HG03196 (cell line): ENCODE results near the gene CPNE2.

Experiments used
- ATAC-seq: cut with Tn5 transposase; IDR thresholded peaks from one replicate; pipeline ENCODE4 v1.9.1; 2021; ENCODE audit not compliant: unreplicated experiment

CPNE2 gene

DNA sequence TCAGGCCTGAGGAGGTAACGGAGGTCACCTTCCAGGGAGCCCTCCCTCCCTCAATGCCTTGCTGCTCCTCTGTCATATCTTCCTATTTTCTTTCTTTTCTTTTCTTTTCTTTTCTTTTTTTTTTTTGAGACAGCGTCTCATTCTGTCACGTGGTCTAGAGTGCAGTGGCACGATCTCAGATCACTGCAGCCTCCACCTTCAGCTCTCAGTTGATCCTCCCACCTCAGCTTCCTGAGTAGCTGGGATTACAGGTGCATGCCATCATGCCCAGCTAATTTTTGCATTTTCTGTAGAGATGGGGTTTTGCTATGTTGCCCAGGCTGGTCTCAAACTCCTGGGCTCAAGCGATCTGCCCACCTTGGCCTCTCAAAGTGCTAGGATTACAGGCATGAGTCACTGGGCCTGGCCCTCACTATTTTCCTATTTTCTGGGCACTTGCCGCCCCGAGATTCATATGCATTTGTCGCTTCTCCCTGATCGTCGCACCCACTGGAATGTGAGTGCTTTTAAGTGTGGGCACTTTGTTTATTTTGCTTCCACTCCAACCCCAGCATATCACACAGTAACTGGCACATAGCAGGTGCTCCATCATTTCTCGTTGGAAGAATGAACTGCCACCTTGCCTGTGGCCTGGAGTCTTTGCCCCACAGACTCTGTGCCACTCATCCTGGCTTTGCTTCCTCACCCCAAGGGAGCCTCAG lies 31.7 kb downstream of the CPNE2 start:
- ATAC-seq, result no peak

DNA sequence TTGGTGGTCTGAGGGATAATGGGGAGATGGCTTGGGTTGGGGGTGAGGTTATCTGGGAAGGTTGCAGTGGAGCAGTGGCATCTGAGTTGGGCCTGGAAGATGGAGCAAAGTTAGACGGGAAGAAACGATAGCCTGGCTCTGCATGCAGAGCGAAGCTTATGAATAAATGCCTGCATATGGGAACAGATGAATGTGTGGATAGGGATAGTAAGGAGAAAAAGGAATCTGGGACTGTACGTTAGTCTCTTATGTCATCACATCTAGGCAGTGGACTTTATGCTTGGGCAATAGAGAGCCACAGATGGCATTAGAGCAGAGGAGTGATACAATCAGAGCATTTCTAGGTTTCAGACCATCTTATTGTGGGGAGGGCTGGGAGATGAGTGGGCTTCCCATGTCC lies 33.0 kb downstream of the CPNE2 start:
- ATAC-seq, result no peak

DNA sequence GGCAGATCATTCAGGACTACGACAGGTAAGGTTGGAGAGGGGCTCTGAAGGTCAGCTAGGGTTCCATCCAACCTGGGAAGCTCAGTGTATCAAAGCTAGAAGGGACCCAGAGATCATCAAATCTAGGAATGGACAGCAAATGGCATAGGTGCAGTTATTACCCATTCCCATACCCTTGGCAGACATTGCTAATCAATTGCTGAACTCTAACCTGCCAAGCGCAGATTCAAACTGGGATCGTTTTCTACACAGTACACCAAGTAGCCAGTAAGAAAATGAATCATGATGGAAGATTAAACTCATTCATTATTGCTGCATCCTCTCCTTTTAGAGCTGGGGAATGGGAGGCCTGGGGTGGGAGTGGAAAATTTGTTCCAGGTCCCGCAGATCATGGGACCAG lies 33.6 kb downstream of the CPNE2 start:
- ATAC-seq, result no peak

DNA sequence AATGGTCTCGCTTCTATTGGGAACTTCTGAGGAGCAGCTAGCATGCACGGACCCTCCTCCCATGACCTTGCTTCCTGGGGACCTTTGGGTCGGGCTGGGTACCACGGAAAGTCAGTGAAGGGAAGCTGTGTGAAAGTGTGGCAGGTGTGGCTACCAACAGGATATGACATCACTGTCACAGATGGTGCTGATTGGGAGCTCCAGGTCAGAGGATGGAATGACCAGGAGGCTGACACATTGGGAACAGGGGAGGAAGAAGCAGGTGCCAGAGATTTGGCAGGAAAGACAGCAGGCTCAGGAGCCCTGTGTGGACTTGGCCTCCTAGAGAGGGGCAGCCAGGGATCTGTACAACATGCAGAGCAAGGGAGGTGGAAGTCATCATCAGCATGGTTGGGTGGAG lies 34.0 kb downstream of the CPNE2 start:
- no peak for ATAC-seq

DNA sequence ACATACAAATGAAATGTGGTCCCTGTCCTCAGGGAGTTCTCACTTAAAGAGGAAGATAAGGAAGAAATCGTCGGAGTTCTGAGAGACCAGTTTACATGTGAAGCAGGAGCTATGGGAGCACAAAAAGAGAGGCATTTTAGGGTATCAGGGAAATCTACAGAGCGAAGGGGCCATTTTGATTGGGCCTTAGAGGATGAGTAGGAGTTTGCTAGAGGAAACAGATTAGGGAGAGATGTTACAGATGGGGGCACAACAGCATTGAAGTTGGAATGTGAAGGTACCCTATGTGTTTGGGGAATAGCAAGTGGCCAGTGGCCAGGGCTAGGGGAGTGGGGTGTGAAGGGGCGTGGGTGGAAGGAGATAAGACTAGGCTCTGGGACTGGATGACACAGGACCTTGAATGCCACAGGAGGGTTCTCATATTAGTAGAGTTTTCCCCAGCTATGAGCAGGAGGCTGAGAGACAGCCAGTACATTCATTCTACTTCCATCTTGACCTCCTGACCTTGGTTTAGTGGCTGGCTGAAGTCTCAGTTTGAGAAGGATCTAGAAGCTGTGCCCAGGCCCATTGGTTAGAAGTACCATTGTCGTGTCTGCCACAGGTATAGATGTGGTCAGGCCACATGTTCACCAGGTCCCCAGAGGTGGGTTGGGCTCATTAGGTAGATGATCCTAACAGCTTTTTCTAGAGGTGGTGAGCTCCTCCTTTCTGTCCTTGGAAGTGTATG lies 34.8 kb downstream of the CPNE2 start:
- no peak for ATAC-seq

DNA sequence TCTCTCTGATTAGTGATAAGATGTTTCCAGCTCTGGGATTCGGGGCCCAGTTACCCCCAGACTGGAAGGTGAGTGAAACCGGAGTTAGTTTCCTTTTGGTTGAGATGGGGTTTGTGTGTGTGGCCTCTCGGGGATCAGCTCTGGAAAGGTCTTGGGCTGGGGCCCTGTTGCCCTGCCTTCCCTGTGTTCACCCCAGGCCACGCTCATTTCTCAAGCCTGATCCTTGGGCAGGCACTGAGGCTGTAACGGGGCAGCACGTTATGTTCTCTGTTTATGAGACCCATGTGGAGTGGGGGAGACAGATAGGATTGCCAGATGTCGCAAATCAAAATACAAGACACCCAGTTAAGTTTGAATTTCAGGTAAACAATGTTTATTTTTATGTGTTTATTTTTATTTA lies 35.5 kb downstream of the CPNE2 start:
- no peak for ATAC-seq

DNA sequence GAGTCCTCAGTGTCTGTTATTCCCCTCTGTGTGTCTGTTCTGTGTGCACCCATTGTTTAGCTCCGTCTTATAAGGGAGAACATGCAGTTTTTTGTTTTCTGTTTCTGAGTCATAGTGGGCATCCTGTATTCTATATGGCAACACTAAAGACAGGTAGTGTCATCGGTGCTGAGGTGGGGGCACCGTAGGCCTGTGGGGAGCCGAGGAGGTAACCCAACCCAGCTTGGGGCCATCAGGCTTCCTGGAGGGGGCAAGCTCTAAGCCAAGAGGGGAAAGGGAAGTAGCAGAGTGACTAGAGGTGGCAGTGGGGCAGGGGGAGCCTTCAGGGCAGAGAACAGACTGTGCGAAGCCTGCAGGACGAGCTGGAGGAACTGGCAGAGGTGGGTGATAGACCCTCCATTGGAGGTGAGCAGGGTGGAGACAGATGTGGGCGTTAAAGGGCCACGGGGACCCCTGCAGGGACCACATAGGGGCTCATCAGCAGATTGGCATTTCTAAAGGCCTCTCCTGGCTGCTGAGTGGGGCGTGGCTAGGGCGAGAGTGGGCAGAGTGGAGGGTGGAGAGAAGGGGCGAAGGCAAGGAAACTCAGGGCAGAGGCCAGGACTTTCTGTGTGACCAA lies 36.5 kb downstream of the CPNE2 start:
- ATAC-seq, result no peak

DNA sequence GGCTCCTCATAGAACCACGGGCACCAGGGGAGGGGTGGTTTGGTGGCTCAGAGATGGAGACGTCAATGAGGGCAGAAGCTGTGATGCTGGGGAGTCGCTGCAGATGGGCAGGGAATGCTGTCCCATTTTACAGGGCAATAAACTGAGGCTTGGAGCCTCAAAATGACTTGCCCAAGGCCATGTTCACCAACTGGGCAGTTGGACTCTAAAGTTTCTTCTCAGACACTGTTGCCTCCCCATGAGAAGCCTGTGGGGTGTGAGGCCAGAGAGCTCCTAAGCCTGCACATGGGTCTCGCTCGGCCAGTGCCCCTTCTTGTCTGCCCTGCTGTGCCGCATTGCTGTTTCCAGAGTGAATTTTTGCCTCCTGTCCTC lies 38.6 kb downstream of the CPNE2 start:
- ATAC-seq, result no peak

DNA sequence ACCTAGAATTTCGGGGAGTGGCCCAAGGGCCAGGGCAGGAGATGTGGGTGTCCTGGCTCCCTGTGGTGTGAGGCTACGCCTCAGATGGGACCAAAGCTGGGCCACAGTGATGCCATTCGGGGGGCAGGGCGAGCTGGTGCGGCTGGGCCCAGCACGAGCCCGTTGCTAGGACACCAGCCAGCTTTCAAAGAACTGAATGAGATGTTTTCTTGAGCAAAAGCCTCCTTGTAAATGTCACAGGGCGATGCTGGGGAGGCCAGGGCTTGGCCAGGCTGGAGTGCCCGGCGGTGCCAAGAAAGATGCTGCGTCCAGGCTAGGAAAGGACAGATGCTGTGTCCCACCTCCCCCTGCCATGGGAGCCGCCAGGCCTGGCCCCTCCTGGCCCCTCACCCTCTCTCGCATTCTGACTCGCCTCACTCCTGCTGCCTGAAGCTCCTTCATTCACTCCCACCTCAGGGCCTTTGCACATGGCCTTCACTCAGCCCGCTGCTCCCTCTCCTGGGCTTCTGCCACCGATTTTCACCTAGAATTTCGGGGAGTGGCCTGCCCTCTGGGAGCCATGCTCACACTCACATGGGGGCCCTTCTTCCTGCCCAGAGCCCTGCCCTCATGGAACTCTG lies 39.1 kb downstream of the CPNE2 start:
- no peak for ATAC-seq

DNA sequence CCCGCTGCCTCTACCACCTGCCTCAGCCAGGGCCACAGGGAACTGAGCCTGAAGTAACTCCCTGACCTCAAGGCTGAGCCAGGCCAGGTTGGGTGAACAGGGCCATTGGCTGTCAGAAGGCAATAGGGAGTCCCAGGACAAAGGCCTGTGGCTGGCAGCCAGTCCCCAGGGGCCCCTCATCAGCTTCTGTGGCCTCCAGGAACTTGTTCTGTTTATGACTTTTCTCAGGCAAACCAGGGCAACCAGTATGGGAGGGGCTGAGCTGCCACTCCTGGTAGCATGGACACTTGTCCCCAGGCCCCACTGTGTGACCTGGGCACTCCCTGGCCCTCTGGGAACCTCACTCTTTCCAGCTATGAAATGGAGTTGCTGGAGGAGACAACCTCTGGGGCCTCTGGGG lies 40.1 kb downstream of the CPNE2 start:
- no peak for ATAC-seq

DNA sequence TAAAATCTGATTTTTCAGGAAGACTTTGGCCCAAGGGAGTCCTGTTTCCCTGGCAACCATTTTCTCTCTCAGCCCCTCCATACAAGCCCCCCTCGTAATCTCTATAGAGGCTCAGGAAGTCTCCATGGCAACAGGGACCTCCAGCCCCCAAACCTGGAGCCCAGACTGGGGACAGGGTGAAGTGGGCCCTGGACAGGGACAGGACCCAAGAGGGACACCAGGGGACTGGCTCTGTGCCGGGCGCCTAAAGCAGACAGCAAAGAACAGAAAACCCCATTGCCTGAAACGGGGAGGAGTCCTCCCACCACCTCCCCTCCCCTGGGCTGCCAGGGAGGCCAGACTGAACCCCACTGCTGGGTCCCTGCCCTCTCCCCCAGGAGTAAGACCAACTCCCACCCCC lies 40.6 kb downstream of the CPNE2 start:
- ATAC-seq, result no peak

DNA sequence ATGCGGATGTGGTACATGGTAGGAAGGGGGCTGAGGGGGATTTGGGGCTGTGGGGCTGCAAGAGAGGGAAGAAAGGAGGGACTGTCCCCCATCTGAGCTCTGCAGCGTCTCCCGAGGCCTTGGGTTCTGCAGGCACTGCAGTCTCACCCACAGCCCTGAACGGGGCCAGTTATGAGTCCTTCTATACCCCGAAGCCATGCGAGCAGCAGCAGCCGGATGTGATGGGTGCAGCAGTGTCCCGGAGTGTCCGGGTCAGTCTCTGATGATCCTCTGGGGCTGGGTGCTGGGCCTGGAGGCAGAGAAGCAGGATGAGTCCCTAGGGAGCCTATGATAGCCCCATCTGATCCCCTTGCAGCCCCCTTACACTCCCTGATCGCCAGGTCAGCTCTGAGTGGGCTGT lies 41.5 kb downstream of the CPNE2 start:
- no peak for ATAC-seq

DNA sequence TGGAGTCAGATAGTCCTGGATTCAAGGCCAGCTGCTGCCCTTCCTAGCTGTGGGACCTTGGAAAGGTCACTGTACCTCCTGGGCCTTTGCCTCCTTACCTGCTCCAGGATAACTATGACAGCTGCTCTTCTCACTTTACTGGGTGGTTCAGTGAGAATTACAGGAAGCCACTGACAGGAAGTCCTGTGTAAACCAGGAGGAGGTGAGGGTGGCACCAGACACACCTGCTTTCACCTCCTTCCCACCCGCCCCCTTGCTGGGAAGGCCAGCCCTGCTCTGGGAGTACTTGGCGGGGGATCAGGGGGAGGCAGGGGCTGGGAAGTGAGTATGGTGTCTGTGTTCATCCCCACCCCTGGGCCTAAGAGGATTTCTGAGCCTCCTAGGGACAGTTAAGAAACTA lies 42.6 kb downstream of the CPNE2 start:
- no peak for ATAC-seq

DNA sequence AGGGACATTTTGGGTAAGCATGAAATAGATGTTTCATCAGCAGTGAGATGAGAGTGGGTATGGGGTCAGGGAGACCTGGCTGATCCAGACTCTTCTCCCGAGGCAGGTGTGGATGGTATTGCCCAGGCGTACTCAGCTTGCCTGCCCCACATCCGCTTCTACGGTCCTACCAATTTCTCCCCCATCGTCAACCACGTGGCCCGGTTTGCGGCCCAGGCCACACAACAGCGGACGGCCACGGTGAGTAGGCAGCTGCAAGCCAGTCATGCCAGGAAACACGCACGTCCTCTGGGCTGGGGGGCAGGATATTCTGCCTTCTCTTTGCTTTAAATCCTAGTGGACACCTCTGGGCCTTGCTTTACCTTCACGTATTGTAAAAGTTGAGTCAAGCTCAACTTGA lies 44.7 kb downstream of the CPNE2 start:
- ATAC-seq, result no peak

DNA sequence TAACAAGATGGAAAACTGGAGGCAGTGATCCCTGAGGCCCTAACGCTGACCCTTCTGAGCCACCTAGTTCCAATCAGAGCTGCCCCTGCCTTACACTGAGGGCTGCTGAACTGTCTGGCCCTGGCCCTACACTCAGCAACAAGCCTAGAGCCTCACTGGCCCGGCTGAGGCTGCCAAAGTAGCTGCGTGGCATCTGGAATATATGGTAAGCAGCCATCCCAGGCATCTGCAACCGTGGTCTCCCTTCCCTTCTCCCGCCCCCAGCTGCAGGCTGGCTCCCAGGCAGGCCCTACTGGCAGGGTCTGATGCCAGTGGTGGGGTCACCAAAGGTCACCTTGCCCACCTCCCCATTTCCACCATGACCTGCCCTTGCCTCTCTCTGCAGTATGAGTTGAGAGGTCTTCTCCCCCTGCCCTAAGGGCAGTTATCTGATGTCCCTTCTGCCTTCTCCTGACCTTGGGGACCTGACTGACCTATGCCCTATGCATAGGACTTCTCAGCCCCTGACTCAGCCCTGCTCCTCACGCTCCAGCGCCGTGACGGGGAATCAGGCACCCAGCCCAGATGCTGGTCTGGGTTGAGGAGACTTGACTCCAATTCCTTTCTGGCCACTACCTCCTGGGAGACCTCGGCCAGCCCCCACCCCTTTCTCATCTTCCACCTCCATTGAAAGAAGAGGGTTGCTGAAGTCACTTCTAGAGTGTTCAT lies 45.3 kb downstream of the CPNE2 start:
- no peak for ATAC-seq

DNA sequence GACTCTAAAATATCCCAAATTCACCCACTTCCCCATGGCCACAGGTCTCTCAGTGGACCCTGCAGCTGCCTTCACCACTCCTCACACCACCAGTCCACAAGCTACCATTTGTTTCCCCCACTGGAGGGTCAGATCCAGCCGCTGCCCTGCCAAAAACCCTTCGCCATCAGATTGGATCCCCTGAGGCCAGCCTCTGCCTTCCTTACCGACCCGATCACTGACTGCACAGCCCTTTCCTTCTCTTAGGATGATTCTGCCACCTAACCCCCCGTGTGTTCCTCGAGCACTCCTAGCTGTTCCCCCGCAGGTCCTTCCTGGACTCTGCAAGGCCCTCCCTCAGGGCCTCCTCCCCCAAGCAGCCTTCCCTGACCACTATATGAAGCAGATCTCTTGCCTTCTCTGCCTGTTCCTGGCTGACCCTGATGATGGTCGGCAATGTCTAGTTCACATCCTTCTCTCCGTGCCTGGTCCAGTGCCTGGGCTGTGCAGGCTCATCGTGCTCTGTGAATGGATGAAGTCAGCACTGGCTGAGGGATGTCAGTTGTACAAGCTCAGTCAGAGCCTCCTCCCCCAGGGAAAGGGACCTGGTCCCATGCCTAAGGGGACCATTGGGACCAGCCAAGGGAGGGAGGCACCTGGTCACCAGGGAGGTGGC lies 46.0 kb downstream of the CPNE2 start:
- no peak for ATAC-seq

DNA sequence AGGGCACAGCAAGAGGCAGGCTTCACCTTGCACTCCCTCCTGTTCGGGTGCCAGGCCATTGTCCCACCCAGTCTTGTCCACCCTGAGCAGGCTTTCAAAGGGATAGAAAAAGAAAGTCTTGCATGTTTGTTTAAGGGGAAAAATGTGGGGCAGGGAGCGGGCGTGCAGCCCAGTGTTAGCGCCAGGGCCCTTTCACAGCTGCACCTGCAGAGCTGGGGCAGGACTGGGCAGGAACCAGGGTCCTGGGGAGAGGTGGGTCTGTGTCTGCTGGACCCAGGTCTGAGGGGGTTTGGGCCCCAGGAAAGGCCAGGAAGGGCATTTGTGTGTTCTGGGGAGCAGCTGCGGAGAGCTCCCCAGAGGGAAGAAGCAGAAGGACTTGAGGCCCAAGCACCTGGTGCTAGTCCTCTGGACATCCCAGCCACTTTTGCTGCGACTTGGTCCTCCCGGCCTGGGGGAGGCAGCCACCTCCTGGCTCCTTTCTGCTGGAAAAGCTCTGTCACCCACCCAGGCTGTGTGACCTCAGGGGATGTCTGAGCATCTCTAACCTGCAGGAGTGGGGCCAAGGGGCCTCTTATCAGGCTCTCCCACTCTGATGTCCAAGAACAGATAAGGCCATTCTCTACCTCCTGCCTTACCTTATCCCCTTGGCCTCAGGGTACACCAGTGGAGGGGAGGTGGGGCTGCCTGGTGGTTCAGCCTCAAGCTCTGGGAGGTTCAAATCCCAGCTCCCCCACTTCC lies 48.7 kb downstream of the CPNE2 start:
- no peak for ATAC-seq

DNA sequence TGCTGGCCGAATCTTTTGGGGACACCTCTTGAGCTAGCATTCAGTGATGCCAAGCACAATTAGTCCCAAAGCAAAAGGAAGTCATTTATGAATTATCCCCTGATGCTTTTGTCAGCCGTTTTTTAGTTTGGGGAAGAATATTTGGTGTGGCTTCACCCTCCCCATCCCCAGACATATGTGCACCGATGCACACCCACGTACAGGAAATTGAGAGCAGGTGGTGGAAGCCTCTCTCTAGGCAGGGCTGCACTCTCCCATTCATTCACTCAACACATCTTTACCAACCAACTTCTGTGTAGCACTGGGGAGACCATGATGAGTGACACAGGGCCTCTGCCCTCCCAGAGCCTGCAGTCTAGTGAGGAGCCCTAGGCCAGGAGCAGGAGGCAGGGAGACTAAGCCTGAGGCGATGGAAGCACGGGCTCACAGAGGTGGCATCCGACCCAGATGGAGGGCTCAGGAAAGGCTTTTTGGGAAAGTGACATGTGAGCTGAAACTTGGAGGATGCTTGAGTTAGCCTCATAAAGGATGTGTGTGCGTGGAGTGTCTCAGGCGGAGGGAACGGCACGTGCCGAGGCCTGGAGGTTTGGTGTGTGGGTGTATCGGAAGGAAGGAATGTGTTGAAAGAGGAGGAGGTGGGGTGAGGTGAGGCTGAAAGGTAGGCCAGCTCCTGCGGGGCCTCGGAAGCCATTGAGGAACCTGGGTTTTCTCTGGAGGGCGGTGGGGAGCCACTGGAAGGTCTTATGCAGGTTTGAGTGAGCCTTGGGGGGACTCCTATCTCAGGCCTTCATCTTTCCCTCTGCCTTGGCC lies 49.6 kb downstream of the CPNE2 start:
- ATAC-seq, result no peak

DNA sequence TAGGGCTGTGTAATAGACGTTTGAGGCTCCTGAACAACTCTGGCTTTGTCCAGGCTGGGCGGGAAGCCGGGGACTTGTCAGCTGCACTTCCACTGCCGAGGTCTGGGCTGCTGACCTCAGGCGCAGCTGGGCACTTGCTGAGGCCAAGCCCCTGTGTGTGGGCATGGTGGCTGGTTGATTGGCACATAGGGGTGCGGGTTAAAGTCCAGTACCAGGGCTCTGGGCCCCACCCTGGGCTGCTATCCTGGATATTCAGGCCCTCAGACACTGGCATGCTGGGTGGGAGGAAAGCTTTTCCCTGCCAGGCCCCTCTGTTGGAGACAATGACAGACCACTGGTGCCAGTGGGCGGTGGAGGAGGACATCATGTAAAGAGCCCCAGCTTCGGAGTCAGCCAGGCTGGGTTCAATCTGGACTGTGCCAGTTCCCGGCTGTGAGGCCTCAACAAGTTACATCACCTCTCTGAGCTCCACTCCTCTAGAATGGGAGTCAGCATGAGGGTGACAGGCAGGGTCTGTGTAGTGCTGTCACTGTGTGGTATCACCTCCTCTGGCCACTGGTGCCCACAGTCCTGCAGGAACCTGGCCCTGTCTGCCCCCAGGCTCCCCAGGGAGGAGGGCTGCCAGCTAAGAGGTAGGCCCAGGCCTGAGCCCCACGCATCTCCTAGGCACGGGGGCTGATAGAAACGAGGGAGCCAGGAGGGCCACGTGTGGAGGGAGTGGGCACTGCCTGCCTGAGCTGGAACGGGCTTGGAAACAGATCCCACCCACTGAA lies 51.0 kb downstream of the CPNE2 start:
- ATAC-seq, result no peak
